HepG2 (cell line): ENCODE measurements around the gene THAP9. TPM values are rescaled to one million over a fixed set of nuclear protein-coding genes. Genes with fewer than 3 reads are reported as not detected.

Experiments used
- CREB1 ChIP-seq, 2 experiments: fragments of 450-650 bp in 1 of 2; IDR thresholded peaks; 2 replicates each; pipeline ENCODE4 v1.6.1; 2016 to 2017; ENCODE audit warnings: control low read depth in 1 of 2, mild to moderate bottlenecking in 1 of 2, missing compliant biosample characterization in 1 of 2, missing genetic modification characterization in 1 of 2
- FOXA3 ChIP-seq: IDR thresholded peaks from 2 replicates; pipeline ENCODE4 v1.6.1; 2016; ENCODE audit warnings: missing genetic modification reagents, missing compliant biosample characterization
- GABPA ChIP-seq, 2 experiments: IDR thresholded peaks; 2 replicates each; pipeline ENCODE4 v1.6.1; 2011 to 2016; ENCODE audit warnings: low read depth in 2 of 2, low read length in 1 of 2, missing biosample characterization in 1 of 2, missing genetic modification characterization in 1 of 2
- HNRNPL ChIP-seq: fragments of 200-400 bp; formaldehyde crosslinking; IDR thresholded peaks from 2 replicates; pipeline ENCODE4 v1.6.1; 2017; ENCODE audit warnings: mild to moderate bottlenecking, low read depth, low read length
- KDM2A ChIP-seq: sonication (generic); formaldehyde crosslinking; IDR thresholded peaks from 2 replicates; pipeline ENCODE4 v1.4.0; 2020; ENCODE audit warnings: low read depth, missing genetic modification reagents, borderline replicate concordance
- PHF20 ChIP-seq: sonication (generic); formaldehyde crosslinking; IDR thresholded peaks from 2 replicates; pipeline ENCODE4 v1.5.0; 2020; ENCODE audit warnings: mild to moderate bottlenecking, missing genetic modification reagents
- PRMT3 ChIP-seq: sonication (generic); formaldehyde crosslinking; IDR thresholded peaks from 2 replicates; pipeline ENCODE4 v1.8.1; 2022; ENCODE audit warnings: low read depth, mild to moderate bottlenecking, moderate library complexity, missing genetic modification reagents, borderline replicate concordance
- PTBP1 ChIP-seq: fragments of 200-400 bp; formaldehyde crosslinking; IDR thresholded peaks from 2 replicates; pipeline ENCODE4 v1.6.1; 2018; ENCODE audit warnings: low read length, low read depth; ENCODE audit not compliant: poor library complexity, severe bottlenecking
- SNRNP70 ChIP-seq: fragments of 200-400 bp; formaldehyde crosslinking; IDR thresholded peaks from 2 replicates; pipeline ENCODE4 v1.6.1; 2017; ENCODE audit warnings: mild to moderate bottlenecking, low read depth, low read length, moderate library complexity
- ZHX1 ChIP-seq: sonication (generic); formaldehyde crosslinking; IDR thresholded peaks from 2 replicates; pipeline ENCODE4 v1.8.1; 2022; ENCODE audit warnings: low read depth, mild to moderate bottlenecking, missing genetic modification reagents
- ZKSCAN8 ChIP-seq: IDR thresholded peaks from 2 replicates; pipeline ENCODE4 v1.6.1; 2016; ENCODE audit warnings: borderline replicate concordance, missing genetic modification reagents, missing compliant biosample characterization
- ZNF431 ChIP-seq: sonication (generic); formaldehyde crosslinking; IDR thresholded peaks from 2 replicates; pipeline ENCODE4 v1.9.0; 2022; ENCODE audit warnings: missing genetic modification reagents, low read depth, mild to moderate bottlenecking, borderline replicate concordance
- ZNF619 ChIP-seq: sonication (generic); formaldehyde crosslinking; IDR thresholded peaks from 2 replicates; pipeline ENCODE4 v1.4.0; 2020; ENCODE audit warnings: mild to moderate bottlenecking, missing genetic modification reagents
- ZNF713 ChIP-seq: sonication (generic); formaldehyde crosslinking; IDR thresholded peaks from 2 replicates; pipeline ENCODE4 v1.4.0; 2020; ENCODE audit warnings: mild to moderate bottlenecking, missing genetic modification reagents
- polyA plus RNA-seq, 8 experiments: library from polyadenylated mRNA; depleted of rRNA in 3 of 8; stranded (reverse) in 7 of 8; unstranded in 1 of 8; fragments of >200 nt; fragmentation: Illumina TruSeq in 4 of 8; extraction: Trizol in 4 of 8; gene quantifications; 2 replicates each; pipeline versions ENCODE4 v1.2.1 to v1.2.3, GENCODE V29; 2011 to 2016; ENCODE audit warnings: low read depth in 4 of 8, missing spikeins in 1 of 8, mixed read lengths in 1 of 8; ENCODE audit not compliant: insufficient read depth in 1 of 8
- total RNA-seq, 5 experiments: library from RNA; depleted of rRNA; stranded (reverse); fragments of >200 nt; fragmentation: Illumina TruSeq; extraction: Trizol; gene quantifications; 2 replicates each; pipeline ENCODE4 v1.2.3, GENCODE V29; 2016; ENCODE audit warnings: low read depth in 1 of 5
- TF ChIP-seq, protein P1 (sequence below): IDR thresholded peaks from 2 replicates; pipeline ENCODE4 v1.6.1; 2016; ENCODE audit warnings: missing compliant biosample characterization, missing genetic modification reagents, borderline replicate concordance
- TF ChIP-seq, protein P2 (sequence below): sonication (generic); formaldehyde crosslinking; IDR thresholded peaks from 2 replicates; pipeline ENCODE4 v1.8.0; 2022; ENCODE audit warnings: mild to moderate bottlenecking, missing genetic modification reagents
- TF ChIP-seq, protein P3 (sequence below), 2 experiments: sonication (generic) in 1 of 2; formaldehyde crosslinking in 1 of 2; IDR thresholded peaks; 2 replicates each; pipeline versions ENCODE4 v1.4.0 to v1.6.1; 2016 to 2020; ENCODE audit warnings: borderline replicate concordance in 1 of 2, low read depth in 1 of 2, mild to moderate bottlenecking in 1 of 2, missing genetic modification reagents in 1 of 2

Gene THAP9
- total and polyA plus RNA-seq, 2 of the 13 experiments (the other 11 are each of a cell fraction or from before 2014, with no cell fraction given), result 6.0 to 7.2 TPM

- TF ChIP-seq CREB1 (IDR thresholded peaks at IDR 0.05) (peak; percentile 85), CREB1 (CRISPR knock-in tag; IDR thresholded peaks at IDR 0.05) (peak; percentile 92), HNRNPL (no peak), PRMT3 (CRISPR knock-in tag) (no peak), KDM2A (CRISPR knock-in tag) (0 out of 2 replicates have a peak, but pooled peaks have one; percentile 44), GABPA (IDR thresholded peaks at IDR 0.05; ENCODE audit: low read depth, low read length) (peak; percentile 55), GABPA (CRISPR knock-in tag; IDR thresholded peaks at IDR 0.05; ENCODE audit: low read depth) (peak; percentile 88), ZNF431 (CRISPR knock-in tag) (peak; percentile 40; the same call in 1 of the 2 replicates), PHF20 (CRISPR knock-in tag) (peak; percentile 72), PTBP1 (no peak), SNRNP70 (no peak), ZNF713 (CRISPR knock-in tag) (no peak), ZKSCAN8 (peak; percentile 75; the same call in 1 of the 2 replicates), FOXA3 (CRISPR knock-in tag) (no peak; the same call in 1 of the 2 replicates), ZHX1 (CRISPR knock-in tag) (peak; percentile 99), ZNF619 (CRISPR knock-in tag) (peak; percentile 31; the same call in 1 of the 2 replicates)
- TF ChIP-seq, protein P1, sequence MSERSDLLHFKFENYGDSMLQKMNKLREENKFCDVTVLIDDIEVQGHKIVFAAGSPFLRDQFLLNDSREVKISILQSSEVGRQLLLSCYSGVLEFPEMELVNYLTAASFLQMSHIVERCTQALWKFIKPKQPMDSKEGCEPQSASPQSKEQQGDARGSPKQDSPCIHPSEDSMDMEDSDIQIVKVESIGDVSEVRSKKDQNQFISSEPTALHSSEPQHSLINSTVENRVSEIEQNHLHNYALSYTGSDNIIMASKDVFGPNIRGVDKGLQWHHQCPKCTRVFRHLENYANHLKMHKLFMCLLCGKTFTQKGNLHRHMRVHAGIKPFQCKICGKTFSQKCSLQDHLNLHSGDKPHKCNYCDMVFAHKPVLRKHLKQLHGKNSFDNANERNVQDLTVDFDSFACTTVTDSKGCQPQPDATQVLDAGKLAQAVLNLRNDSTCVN, result no peak
- TF ChIP-seq, protein P2, sequence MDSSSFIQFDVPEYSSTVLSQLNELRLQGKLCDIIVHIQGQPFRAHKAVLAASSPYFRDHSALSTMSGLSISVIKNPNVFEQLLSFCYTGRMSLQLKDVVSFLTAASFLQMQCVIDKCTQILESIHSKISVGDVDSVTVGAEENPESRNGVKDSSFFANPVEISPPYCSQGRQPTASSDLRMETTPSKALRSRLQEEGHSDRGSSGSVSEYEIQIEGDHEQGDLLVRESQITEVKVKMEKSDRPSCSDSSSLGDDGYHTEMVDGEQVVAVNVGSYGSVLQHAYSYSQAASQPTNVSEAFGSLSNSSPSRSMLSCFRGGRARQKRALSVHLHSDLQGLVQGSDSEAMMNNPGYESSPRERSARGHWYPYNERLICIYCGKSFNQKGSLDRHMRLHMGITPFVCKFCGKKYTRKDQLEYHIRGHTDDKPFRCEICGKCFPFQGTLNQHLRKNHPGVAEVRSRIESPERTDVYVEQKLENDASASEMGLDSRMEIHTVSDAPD, result 0 out of 2 replicates have a peak, but pooled peaks have one; percentile 14
- TF ChIP-seq, protein P3, sequence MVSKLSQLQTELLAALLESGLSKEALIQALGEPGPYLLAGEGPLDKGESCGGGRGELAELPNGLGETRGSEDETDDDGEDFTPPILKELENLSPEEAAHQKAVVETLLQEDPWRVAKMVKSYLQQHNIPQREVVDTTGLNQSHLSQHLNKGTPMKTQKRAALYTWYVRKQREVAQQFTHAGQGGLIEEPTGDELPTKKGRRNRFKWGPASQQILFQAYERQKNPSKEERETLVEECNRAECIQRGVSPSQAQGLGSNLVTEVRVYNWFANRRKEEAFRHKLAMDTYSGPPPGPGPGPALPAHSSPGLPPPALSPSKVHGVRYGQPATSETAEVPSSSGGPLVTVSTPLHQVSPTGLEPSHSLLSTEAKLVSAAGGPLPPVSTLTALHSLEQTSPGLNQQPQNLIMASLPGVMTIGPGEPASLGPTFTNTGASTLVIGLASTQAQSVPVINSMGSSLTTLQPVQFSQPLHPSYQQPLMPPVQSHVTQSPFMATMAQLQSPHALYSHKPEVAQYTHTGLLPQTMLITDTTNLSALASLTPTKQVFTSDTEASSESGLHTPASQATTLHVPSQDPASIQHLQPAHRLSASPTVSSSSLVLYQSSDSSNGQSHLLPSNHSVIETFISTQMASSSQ (IDR thresholded peaks at IDR 0.05; ENCODE audit: low read depth), result no peak
- TF ChIP-seq, protein P3 (CRISPR knock-in tag; IDR thresholded peaks at IDR 0.05; ENCODE audit: borderline replicate concordance), result peak; percentile 47; the same call in 1 of the 2 replicates
Measured at GRCh38 chr4:82900411-82901182, at the start of gene THAP9 (continued).
